ENCODE measurements around the gene PRKAR1B.

PRKAR1B gene

DNA sequence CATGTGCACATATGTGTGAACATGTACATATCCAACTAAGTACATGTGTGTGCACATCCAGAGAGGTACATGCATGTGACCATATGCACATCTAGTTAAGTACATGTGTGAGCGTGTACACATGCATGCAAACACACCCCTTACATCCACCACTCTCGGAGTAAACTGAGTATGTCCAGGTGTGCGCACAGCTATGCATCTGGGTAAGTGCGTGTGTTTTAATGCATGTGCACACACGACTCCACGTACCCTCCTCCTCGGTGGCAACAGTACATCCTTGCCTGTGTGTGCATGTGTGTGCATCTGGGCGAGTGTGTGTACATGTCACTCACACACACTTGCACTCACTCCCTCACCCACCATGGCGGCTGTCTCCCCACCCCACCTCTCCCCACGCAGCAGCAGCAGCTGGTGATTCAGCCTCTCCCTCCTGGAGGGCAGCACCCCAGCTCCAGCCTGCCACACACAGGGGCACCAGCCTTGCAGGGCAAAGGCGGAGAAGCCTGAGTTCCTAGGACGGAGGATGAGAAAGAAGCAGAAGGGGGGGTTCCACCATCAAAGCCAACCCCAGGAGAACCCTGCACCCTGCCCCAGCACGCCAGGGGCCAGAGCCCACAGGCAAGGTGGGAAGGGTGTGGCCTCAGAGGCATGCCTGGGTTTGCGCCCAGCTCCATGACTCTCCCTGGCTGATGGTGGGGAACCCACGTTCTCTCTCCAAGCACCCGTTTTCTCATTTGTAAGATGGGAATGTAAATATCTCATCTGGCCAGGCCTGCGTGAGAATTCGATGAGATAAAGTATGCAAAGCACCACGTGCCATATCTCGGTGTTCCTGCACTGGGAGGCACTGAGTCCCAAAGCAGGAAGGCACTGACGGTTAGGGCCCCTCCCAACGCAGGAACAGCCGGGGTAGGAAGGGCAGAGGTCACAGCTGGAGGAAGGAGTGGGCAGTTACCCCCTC is 28.3 kb downstream of the PRKAR1B start:
- DNase-seq (ENCODE audit: low read depth in 1 of 2, low spot score in 1 of 2): no peak

DNA sequence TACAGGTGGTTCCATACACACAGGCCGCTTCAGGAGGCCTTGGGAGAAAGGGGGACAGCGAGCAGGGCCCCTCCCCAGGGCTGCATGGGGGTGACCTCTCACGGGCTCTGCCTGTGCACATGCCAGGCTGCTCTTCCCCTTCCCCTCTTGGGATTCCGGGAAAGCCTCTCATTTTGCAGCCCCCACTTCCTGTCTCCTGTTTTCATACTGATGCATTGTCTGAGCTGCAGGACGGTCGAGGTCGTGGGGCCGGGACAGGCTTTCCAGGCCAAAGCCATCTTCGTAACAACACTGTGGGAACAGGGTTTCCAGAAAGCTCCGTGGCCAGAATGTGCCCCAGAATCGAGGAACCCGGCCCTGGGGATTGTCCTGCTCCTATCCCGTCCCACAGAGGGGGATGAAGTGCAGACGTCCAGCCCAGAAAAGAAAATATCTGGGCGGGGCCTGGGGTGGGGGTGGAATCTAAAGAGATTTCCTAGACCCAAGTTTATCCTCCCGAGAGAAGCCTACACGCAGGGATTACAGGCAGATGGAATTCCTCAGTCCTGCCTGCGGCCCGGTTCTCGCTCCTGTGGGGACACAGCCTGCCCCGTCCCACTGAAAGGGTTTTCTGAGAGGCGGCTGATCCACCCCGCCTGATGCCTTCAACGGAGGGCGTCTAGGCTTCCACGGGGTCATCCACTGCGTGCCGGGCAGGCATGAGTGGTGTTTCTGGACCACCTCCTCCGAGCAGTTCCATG is 30.1 kb downstream of the PRKAR1B start:
- DNase-seq (ENCODE audit: low read depth in 1 of 2, low spot score in 1 of 2): no peak

DNA sequence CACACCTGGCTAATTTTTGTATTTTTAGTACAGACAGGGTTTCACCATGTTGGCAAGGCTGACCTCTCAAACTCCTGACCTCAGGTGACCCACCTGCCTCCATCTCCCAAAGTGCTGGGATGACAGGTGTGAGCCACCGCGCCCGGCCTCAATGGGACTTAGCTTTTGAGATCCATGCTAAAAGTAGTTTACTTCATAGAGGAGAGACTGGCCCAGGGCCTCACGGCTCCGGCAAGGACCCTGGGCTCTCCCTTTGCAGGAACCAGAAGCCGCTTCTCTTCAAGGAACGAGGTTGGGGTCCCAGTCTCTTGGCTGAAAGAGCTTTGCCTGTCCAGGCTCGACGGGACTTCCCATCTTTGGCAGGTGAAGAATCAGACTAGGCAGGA is 30.7 kb downstream of the PRKAR1B start:
- no peak for DNase-seq (ENCODE audit: low read depth in 1 of 2, low spot score in 1 of 2)

DNA sequence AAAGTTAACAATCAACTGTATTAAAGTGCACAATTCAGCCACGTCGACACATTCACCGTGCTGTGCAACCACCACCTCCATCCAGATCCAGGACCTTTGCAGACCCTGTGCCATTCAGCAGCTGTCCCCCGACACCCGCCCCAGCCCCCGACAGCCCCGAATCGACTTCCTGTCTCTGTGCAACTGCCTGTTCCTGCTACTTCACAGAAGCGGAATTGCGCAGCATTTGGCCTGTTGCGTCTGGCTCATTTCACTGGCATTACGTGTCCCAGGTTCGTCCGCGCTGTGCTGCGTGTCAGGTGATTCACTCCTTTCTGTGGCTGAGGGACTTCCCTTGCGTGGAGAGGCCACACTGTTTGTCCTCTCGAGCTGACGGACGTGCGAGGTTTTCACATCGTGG is 33.8 kb downstream of the PRKAR1B start:
- no peak for DNase-seq (ENCODE audit: low read depth in 1 of 2, low spot score in 1 of 2)

- no peak for DNase-seq (ENCODE audit: low read depth in 1 of 2, low spot score in 1 of 2)
Observed at GRCh38 chr7:691361-692045, 35.6 kb downstream of the PRKAR1B start.

GRCh38 chr7:690478-691360 is 36.4 kb downstream of the PRKAR1B start:
- DNase-seq (ENCODE audit: low read depth in 1 of 2, low spot score in 1 of 2): no peak

DNA sequence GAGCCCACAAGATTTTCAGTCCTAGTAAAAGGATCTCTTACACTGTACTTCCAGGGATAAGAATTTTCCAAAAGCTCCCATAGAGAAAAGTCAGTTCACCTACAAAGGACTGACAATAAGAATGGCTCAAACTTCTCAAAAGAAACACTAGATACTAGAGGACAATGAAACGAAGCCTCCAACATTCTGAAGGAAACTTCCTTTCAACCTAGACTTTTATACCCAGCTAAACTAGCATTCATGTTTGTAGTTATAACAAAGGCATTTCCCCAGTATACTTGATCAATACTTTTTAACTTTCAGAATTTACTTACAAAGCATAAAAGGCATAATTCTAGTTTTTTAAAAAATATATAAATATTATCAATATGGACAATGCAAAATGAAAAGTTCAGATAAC is 41.5 kb downstream of the PRKAR1B start:
- no peak for DNase-seq (ENCODE audit: low read depth in 1 of 2, low spot score in 1 of 2)

DNA sequence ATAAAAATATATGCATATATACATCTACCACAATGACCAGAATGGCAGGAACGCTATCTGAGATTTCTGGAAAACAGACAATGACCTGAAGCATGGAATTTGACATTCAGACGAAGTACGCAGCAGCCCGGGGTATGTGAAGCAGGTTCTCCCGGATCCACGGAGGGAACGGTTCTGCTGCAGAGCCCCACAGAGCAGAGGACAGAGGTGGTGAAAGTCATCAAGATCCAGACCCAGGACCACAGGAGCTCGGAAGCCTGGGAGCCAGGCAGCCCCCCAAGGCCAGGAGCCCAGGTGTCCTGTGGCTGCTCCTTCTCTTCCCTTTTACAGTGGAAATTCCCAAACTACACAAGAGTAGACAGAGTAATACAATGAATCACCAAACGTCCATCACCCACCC is 42.7 kb downstream of the PRKAR1B start:
- DNase-seq (ENCODE audit: low read depth in 1 of 2, low spot score in 1 of 2): no peak

GRCh38 chr7:683526-684205 is 43.4 kb downstream of the PRKAR1B start:
- no peak for DNase-seq (ENCODE audit: low read depth in 1 of 2, low spot score in 1 of 2)

GRCh38 chr7:682810-683209 is 44.3 kb downstream of the PRKAR1B start:
- no peak for DNase-seq (ENCODE audit: low read depth in 1 of 2, low spot score in 1 of 2)

DNA sequence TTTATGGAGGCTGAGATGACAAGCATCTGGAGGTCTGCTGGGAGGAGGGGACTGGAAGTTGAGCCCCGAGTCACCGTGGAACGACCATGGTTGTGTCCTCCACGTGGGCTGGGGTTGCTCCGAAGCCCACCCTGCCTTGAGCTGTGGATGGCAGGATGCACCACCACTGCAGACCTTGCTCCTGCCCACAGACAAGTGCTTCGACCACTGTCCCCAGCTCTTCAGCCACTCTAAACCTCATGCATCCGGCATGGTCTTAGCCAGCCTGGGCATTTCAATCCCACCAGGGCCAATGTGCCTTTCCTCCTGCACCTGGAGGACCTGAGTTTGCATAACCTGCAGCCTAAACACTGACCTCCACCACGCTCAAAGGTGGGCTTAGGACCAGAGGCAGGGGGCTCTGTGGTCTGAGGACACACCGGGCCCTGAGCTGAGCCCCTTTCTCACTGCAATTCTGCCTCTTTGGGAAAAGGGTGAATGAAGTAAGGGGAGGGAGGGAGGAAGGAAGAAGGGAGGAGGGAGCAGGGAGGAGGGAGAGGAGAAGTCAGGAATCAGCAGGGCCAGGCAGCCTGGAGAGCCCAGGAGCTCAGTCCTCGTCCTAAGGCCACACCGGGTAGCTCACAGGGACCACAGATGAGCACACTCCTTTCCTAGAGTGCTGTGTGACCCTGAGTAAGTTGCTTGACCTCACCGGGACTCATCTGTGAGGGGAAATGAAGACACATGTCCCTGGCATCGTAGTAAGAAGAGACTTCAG is 45.4 kb downstream of the PRKAR1B start:
- no peak for DNase-seq (ENCODE audit: low read depth in 1 of 2, low spot score in 1 of 2)

GRCh38 chr7:680411-681127 is 46.5 kb downstream of the PRKAR1B start:
- no peak for DNase-seq (ENCODE audit: low read depth in 1 of 2, low spot score in 1 of 2)

DNA sequence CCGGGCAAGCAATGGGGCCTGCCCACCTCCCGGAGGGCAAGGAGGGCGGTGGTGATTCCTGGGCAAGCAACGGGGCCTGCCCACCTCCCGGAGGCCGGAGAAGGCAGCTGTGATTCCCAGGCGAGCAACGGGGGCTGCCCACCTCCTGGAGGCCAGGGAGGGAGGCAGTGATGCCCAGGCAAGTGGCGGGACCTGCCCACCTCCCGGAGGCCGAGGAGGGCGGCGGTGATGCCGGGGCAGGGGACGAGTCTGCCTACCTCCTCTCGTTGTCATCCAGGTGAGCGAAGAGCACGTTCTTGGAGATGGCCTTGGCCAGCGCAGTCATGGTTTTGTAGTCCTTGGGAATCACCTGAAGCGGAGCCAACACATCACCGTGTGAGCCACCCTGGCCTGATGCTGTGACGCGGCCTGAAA is 50.1 kb downstream of the PRKAR1B start:
- no peak for DNase-seq (ENCODE audit: low read depth in 1 of 2, low spot score in 1 of 2)

DNA sequence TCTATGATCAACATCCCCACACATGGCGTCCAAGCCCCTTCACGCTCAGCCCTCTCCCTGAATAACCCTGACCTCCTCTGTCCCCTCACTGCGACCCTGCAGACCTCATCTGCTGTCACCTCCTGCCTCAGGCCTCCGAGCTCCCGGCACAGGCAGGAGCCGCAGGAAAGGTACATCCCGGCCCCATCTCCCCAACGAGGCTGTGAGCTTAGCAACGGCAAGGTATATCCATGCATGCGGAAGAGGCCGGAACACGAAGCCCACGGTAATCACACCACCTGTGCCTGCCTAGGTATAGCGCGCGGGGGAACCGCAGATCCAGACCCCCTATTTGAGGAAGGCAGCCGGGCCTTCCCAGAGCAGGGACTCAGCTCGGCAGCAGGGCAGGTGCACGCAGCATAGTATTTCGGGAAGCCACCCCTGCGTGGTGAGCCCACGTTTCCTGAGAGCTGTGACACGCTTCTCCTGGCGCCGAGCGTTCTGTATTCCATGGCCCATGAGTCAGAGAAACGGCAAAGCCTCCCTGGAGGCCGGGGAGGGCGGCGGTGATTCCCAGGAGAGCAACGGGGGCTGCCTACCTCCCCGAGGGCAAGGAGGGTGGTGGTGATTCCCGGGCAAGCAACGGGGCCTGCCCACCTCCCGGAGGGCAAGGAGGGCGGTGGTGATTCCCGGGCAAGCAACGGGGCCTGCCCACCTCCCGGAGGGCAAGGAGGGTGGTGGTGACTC is 50.7 kb downstream of the PRKAR1B start:
- no peak for DNase-seq (ENCODE audit: low read depth in 1 of 2, low spot score in 1 of 2)

- no peak for DNase-seq (ENCODE audit: low read depth in 1 of 2, low spot score in 1 of 2)
Observed at GRCh38 chr7:674454-675410, 52.3 kb downstream of the PRKAR1B start.

GRCh38 chr7:673681-674453 is 53.2 kb downstream of the PRKAR1B start:
- no peak for DNase-seq (ENCODE audit: low read depth in 1 of 2, low spot score in 1 of 2)

Data from activated T-helper 1 cell treated with anti-CD3 and anti-CD28 coated beads, Interleukin-2, amount 50 U/mL, for 16 hours (primary cell).